Mesodermal cell (in vitro differentiated cells): Measurements from ENCODE around the gene SSMEM1.
"Not testable (repeated sequence)": the region's sequence is repeated elsewhere in the genome, so short reads cannot be mapped to it uniquely, and the experiment has no call there.

ENCODE experiments used
- H3K27ac ChIP-seq: 2 replicates; pipeline ENCODE4 v1.7.0; 2013; ENCODE audit warnings: mild to moderate bottlenecking, low read depth, low read length, moderate library complexity; ENCODE audit not compliant: severe bottlenecking
- H3K36me3 ChIP-seq: 2 replicates; pipeline ENCODE4 v1.7.1; 2013; ENCODE audit warnings: mild to moderate bottlenecking, low read length, moderate library complexity; ENCODE audit not compliant: control insufficient read depth, insufficient read depth
- H3K4me1 ChIP-seq: one replicate; pipeline ENCODE4 v1.7.1; 2013; ENCODE audit warnings: mild to moderate bottlenecking, low read length; ENCODE audit not compliant: insufficient read depth, control insufficient read depth, poor library complexity, severe bottlenecking
- H3K4me3 ChIP-seq: 2 replicates; pipeline ENCODE4 v1.7.0; 2013; ENCODE audit warnings: low read length, control low read depth, mild to moderate bottlenecking; ENCODE audit not compliant: insufficient read depth, poor library complexity, severe bottlenecking; ENCODE audit errors: extremely low read depth
- H3K9me3 ChIP-seq: 2 replicates; pipeline ENCODE4 v1.7.1; 2013; ENCODE audit warnings: mild to moderate bottlenecking, low read length, moderate library complexity; ENCODE audit not compliant: control insufficient read depth
- WGBS, 2 experiments: methylation state at CpG; one replicate each; pipeline ENCODE4 v1.1.5; 2013; ENCODE audit warnings: missing lambda C conversion rate in 2 of 2; ENCODE audit not compliant: insufficient coverage in 2 of 2; 5-methylcytosine and 5-hydroxymethylcytosine counted together

Gene SSMEM1

DNA sequence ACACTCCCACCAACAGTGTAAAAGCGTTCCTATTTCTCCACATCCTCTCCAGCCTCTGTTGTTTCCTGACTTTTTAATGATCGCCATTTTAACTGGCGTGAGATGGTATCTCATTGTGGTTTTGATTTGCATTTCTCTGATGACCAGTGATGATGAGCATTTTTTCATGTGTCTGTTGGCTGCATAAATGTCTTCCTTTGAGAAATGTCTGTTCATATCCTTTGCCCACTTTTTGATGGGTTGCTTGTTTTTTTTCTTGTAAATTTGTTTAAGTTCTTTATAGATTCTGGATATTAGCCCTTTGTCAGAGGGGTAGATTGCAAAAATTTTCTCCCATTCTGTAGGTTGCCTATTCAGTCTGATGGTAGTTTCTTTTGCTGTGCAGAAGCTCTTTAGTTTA, 42.0 kb downstream of the SSMEM1 start:
- H3K36me3 ChIP-seq, H3K4me1 ChIP-seq, H3K4me3 ChIP-seq, H3K27ac ChIP-seq, H3K9me3 ChIP-seq: not testable (repeated sequence)
- no CpG with 5 or more reads among the region's 3 CpGs for WGBS, 2 experiments

DNA sequence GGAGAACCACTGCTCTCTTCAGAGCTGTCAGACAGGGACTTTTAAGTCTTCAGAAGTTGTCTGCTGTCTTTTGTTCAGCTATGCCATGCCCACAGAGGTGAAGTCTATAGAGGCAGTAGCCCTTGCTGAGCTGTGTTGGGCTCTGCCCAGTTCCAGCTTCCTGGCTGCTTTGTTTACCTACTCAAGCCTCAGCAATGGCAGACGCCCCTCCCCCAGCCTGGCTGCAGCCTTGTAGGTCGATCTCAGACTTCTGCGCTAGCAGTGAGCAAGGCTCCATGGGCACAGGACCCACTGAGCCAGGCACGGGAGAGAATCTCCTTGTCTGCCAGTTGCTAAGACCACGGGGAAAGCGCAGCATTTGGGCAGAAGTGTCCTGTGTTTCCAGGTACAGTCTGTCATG, 46.9 kb downstream of the SSMEM1 start:
- Histone ChIP-seq H3K36me3 (no peaks in the 10 kb centered on the region), H3K4me3 (no peak overlapping the region)
- 77% methylated on average over 6 of the region's 6 CpGs for whole genome bisulfite sequencing, 2 experiments

DNA sequence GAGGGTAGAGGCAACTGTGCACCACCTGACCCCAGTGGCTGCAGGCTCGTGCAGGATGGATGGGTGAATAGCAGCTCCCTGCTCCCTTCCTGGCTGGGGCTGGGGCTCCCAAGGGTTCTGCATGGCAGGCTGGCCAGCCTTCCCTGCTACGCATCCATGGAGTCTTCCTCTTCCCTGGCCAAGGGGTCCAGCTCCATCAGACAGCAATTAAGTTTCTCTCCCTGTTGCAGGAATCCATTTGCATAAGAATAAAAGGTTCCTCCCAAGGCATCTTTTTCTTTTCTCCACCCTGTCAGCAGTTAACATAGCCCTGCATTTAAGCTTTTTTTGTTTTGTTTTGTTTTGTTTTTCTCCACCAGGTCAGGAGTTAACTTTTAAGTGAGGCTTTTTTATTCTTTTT, 49.0 kb downstream of the SSMEM1 start:
- 31 to 61% methylated on average over 2 of the region's 2 CpGs for WGBS, 2 experiments
- H3K9me3 ChIP-seq: peaks cover 17% of the 10 kb centered on the region
- no peak overlapping the region for H3K27ac ChIP-seq
- no peaks in the 10 kb centered on the region for H3K4me1 ChIP-seq
- no peak overlapping the region for H3K4me3 ChIP-seq
- no peaks in the 10 kb centered on the region for H3K36me3 ChIP-seq

More for the DNA sequence above, 46.9 kb downstream of the SSMEM1 start:
- Histone ChIP-seq H3K27ac (no peak overlapping the region), H3K4me1 (no peaks in the 10 kb centered on the region), H3K9me3 (peaks cover 13% of the 10 kb centered on the region)

DNA sequence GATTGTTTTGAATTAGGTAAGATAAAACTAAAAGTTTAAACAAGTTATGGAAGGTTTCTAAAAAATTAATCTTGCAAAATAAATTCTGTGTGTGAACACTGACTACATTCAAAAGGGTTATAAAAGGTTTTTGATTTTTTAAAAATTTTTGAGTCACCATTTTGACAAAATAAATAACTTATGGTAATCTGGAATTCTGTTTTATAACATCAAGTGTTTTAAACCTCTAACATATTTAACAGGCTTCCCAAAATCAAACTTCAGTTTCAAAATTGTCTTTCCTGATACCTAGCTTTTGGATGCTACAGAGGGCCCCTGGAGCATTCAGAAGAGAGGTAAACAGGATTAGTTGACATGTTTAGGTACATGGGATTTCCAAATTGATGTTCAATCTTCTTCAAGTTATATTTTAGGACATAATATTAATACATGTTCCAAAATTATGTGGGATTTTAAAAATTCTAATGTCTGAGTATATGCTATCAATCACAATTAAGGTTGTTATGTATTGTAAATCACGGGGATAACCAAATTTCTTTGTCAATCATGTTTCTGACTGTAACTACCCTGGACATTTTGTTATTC, 50.9 kb downstream of the SSMEM1 start:
- no peaks in the 10 kb centered on the region for H3K36me3 ChIP-seq
- H3K4me3 ChIP-seq: no peak overlapping the region
- H3K4me1 ChIP-seq: no peaks in the 10 kb centered on the region
- peaks cover 17% of the 10 kb centered on the region for H3K9me3 ChIP-seq
- WGBS, 2 experiments: 80% methylated on average over 1 of the region's 1 CpG; no CpG with 5 or more reads in 1 of the 2 experiments
- H3K27ac ChIP-seq: no peak overlapping the region

DNA sequence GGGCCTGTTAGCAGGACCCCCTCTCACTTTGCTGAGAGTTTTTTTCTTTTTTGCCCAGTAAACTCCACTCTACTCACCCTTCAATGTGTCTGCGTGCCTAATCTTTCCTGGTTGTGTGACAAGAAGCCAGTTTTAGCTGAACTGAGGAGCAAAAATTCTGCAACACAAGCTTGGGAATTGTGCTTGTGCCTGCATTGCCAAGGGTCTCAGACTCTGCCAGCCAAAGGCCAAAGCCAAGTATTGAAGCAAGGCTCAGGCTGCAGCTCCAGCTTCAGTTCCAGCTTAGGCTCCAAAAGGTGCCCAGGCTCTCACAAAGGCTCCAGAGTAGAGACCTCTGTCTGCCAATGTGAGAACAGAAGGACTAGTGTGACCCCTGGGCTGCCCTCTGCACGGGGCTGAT, 54.8 kb downstream of the SSMEM1 start:
- peaks cover 13% of the 10 kb centered on the region for H3K9me3 ChIP-seq
- no peak overlapping the region for H3K27ac ChIP-seq
- peaks cover 11% of the 10 kb centered on the region for H3K4me1 ChIP-seq
- no peak overlapping the region for H3K4me3 ChIP-seq
- WGBS, 2 experiments: 75 to 88% methylated on average over 2 of the region's 2 CpGs
- H3K36me3 ChIP-seq: no peaks in the 10 kb centered on the region

DNA sequence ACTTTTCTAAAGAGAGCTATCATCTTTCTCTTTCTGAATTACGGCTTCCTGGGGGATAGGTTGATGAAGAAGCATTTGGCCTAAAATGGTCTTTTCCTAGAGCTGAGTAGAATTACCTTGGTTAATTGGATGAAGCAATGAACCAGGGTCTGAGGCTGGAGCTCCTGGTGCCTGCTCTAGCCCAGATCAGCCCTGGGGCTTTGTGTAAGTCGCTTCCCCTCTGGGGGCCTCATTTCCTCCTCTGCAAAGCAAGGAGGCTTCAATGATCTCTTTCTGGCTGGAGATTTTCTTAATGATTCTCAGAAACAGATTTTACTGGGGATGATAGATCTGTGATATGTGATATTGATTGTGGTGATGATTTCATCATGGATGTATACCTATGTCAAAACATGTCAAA, 55.5 kb downstream of the SSMEM1 start:
- 60% methylated on average over 1 of the region's 2 CpGs; no CpG with 5 or more reads in 1 of the 2 experiments for WGBS, 2 experiments
- Histone ChIP-seq H3K4me1 (peaks cover 11% of the 10 kb centered on the region), H3K36me3 (no peaks in the 10 kb centered on the region), H3K9me3 (peaks cover 13% of the 10 kb centered on the region), H3K27ac (no peak overlapping the region), H3K4me3 (no peak overlapping the region)
